Posterior cingulate gyrus (tissue), 11 donors: Measurements from ENCODE around the gene RASAL2.
"Not testable (repeated sequence)": the region's sequence is repeated elsewhere in the genome, so short reads cannot be mapped to it uniquely, and the experiment has no call there.

Experiments used
- DNase-seq, 10 donors: peaks; one replicate each; pipeline versions ENCODE4 v3.0.0 to v3.0.0-alpha.2; 2020 to 2021; ENCODE audit warnings: mixed read lengths in 3 of 10
- intact Hi-C: fragments of 100-400 bp; cut with DNase I; formaldehyde crosslinking; loops from one replicate; pipeline ENCODE4 v1.15.1; 2023

RASAL2 gene

GRCh38 chr1:178497903-178498478 is 404.1 kb downstream of the RASAL2 start:
- intact Hi-C loops, result no loop called here

GRCh38 chr1:178498896-178499675 is 405.2 kb downstream of the RASAL2 start:
- DNase-seq, result peak in 1 of 10 donors; percentile 70
- intact Hi-C loops, result no loop called here

More at GRCh38 chr1:178497903-178498478, 404.1 kb downstream of the RASAL2 start:
- DNase-seq, result peak in 1 of 10 donors; percentile 21

GRCh38 chr1:178500091-178500770 is 406.3 kb downstream of the RASAL2 start:
- intact Hi-C loops, result loop anchor here (2.0 kb wide), 1 partner anchor 189 kb away; no protein-coding TSS in a partner anchor
- DNase-seq, result peak in 1 of 10 donors; percentile 42

GRCh38 chr1:178500936-178501554 is 407.1 kb downstream of the RASAL2 start:
- intact Hi-C loops, result loop anchor here (2.0 kb wide), 1 partner anchor 190 kb away; no protein-coding TSS in a partner anchor
- DNase-seq, result peak in 1 of 10 donors; percentile 75

GRCh38 chr1:178501705-178502329 is 407.9 kb downstream of the RASAL2 start:
- DNase-seq, result peak in 8 of 10 donors; percentile 57 to 96 (median 72)
- intact Hi-C loops, result loop anchor here (2.0 kb wide), 1 partner anchor 191 kb away; no protein-coding TSS in a partner anchor

- intact Hi-C loops, result no loop called here
- peak in 1 of 10 donors; percentile 15 for DNase-seq
Measured at GRCh38 chr1:178502330-178502714, 408.4 kb downstream of the RASAL2 start.

- intact Hi-C loops, result no loop called here
- peak in 1 of 10 donors; percentile 52 for DNase-seq
Measured at GRCh38 chr1:178502856-178503255, 409.0 kb downstream of the RASAL2 start.

- intact Hi-C loops, result not testable (repeated sequence)
- peak in 1 of 10 donors; percentile 57 for DNase-seq
Measured at GRCh38 chr1:178503316-178503715, 409.4 kb downstream of the RASAL2 start.

GRCh38 chr1:178503849-178504248 is 409.9 kb downstream of the RASAL2 start:
- intact Hi-C loops, result no loop called here
- peak in 1 of 10 donors; percentile 34 for DNase-seq

- peak in 1 of 10 donors; percentile 67 for DNase-seq
- intact Hi-C loops, result no loop called here
Measured at GRCh38 chr1:178504286-178504685, 410.4 kb downstream of the RASAL2 start.

GRCh38 chr1:178506177-178506576 is 412.3 kb downstream of the RASAL2 start:
- intact Hi-C loops, result no loop called here
- DNase-seq, result peak in 1 of 10 donors; percentile 49

- peak in 1 of 10 donors; percentile 25 for DNase-seq
- intact Hi-C loops, result no loop called here
Measured at GRCh38 chr1:178506669-178507068, 412.8 kb downstream of the RASAL2 start.

GRCh38 chr1:178509414-178510007 is 415.6 kb downstream of the RASAL2 start:
- DNase-seq, result peak in 1 of 10 donors; percentile 17
- intact Hi-C loops, result no loop called here

GRCh38 chr1:178510155-178510554 is 416.3 kb downstream of the RASAL2 start:
- intact Hi-C loops, result no loop called here
- peak in 1 of 10 donors; percentile 25 for DNase-seq

- DNase-seq, result peak in 1 of 10 donors; percentile 63
- intact Hi-C loops, result no loop called here
Measured at GRCh38 chr1:178512566-178513277, 418.8 kb downstream of the RASAL2 start, which contains the start of gene TEX35. Gene TEX35, plus strand, starts transcription at chr1:178513109. Its CDS starts 80 bp downstream, at chr1:178513189.

GRCh38 chr1:178513278-178513983 is 419.5 kb downstream of the RASAL2 start:
- DNase-seq, result peak in 1 of 10 donors; percentile 86
- intact Hi-C loops, result no loop called here

GRCh38 chr1:178516110-178516509 is 422.2 kb downstream of the RASAL2 start:
- intact Hi-C loops, result no loop called here
- no peak for DNase-seq

- peak in 1 of 10 donors; percentile 74 for DNase-seq
Measured at GRCh38 chr1:178518894-178519293, 425.0 kb downstream of the RASAL2 start.

More at GRCh38 chr1:178518894-178519293, 425.0 kb downstream of the RASAL2 start:
- intact Hi-C loops, result no loop called here
